Measurements from ENCODE around the gene HDAC3. TPM values are rescaled to one million over a fixed set of nuclear protein-coding genes. Genes with fewer than 3 reads are reported as not detected.

The HDAC3 gene
- total RNA-seq, 4 donors from 2014 or later: 31.2 to 55.6 (median 47.9) TPM

DNA sequence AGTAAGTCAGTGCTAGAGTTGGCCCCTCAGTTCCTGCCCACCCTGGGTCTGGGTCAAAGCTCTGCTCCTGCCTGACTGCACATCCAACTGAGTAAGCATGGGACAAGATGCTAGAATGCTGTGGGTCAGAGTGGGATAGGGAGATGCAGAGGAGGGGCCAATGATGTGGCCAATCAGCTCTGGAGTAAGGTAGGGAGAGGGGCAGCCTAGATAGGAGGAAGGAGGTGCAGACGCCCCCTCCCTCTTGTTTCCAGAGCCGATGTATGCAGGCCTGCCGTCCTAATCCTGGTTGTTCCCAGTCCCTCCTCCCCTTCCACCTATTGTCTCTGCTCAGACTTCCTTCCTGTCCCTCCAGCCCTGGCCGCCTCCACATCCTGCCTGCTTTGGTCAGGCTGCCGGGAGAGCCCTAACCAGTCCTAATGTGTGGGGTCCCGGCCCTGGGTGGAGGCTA lies 44.1 kb upstream of the HDAC3 start:
- Histone ChIP-seq H3K4me3 (no peak overlapping the region), H3K27me3 (no peaks in the 10 kb centered on the region), H3K9me3 (no peaks in the 10 kb centered on the region), H3K36me3 (no peaks in the 10 kb centered on the region), H3K4me1 (peaks cover 0 to 20% (median 0%) of the 10 kb centered on the region in 4 donors), H3K27ac (peak overlapping the region in 3 of 4 donors; percentile 65 to 83 (median 71))
- DNase-seq: no peak
- TF ChIP-seq, protein P1, sequence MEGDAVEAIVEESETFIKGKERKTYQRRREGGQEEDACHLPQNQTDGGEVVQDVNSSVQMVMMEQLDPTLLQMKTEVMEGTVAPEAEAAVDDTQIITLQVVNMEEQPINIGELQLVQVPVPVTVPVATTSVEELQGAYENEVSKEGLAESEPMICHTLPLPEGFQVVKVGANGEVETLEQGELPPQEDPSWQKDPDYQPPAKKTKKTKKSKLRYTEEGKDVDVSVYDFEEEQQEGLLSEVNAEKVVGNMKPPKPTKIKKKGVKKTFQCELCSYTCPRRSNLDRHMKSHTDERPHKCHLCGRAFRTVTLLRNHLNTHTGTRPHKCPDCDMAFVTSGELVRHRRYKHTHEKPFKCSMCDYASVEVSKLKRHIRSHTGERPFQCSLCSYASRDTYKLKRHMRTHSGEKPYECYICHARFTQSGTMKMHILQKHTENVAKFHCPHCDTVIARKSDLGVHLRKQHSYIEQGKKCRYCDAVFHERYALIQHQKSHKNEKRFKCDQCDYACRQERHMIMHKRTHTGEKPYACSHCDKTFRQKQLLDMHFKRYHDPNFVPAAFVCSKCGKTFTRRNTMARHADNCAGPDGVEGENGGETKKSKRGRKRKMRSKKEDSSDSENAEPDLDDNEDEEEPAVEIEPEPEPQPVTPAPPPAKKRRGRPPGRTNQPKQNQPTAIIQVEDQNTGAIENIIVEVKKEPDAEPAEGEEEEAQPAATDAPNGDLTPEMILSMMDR (IDR thresholded peaks at IDR 0.05): no peak
- no peak for TF ChIP-seq POLR2A (IDR thresholded peaks at IDR 0.05)

DNA sequence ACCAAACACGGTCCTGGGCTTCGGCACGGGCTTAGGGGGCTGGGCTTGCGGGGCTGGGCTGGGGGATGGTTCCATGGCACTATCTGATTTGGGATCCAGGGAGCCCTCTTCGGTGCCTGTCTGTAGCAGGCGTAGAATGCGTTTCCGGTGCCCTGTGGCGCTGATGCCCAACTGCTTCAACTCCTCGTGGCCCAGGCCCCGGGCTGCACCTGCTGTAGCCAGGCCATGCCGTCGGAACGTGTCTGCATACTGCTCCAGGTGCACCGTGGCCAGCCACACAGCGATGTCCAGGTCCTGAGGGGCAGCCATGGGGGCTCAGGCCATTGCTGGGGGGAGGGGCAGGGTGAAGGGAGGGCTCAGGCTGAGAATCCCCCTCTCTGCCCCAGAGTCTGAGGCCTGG lies 43.5 kb upstream of the HDAC3 start:
- Histone ChIP-seq H3K36me3 (no peaks in the 10 kb centered on the region), H3K4me1 (peaks cover 0 to 20% (median 0%) of the 10 kb centered on the region in 4 donors), H3K9me3 (no peaks in the 10 kb centered on the region), H3K4me3 (no peak overlapping the region), H3K27me3 (no peaks in the 10 kb centered on the region), H3K27ac (peak overlapping the region in 1 of 4 donors; percentile 17)
- DNase-seq: no peak
- no peak for TF ChIP-seq POLR2A (IDR thresholded peaks at IDR 0.05)
- TF ChIP-seq, protein P1 (IDR thresholded peaks at IDR 0.05): no peak

DNA sequence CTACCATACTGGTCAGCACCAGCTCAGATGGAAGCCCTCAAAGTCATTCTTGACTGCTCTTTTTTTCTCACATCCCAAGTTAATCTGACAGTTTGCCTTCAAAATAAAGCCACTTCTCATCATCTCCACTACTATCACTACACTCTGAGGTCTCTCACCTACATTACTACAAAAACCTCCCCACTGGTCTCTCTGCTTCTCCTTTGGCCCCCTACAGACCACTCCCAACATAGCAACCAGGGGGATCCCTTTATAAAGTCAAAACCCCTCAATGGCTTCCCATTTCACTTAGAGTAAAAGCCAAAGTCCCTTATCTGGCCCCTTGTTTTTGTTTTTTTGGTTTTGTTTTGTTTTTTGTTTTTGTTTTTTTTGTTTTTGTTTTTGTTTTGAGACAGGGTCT lies 40.8 kb upstream of the HDAC3 start:
- Histone ChIP-seq H3K27me3 (no peaks in the 10 kb centered on the region), H3K4me1 (peaks cover 0 to 16% (median 0%) of the 10 kb centered on the region in 4 donors), H3K9me3 (no peaks in the 10 kb centered on the region), H3K36me3 (no peaks in the 10 kb centered on the region), H3K27ac (no peak overlapping the region), H3K4me3 (no peak overlapping the region)
- no peak for TF ChIP-seq POLR2A (IDR thresholded peaks at IDR 0.05)
- TF ChIP-seq, protein P1 (IDR thresholded peaks at IDR 0.05): no peak
- DNase-seq: no peak

DNA sequence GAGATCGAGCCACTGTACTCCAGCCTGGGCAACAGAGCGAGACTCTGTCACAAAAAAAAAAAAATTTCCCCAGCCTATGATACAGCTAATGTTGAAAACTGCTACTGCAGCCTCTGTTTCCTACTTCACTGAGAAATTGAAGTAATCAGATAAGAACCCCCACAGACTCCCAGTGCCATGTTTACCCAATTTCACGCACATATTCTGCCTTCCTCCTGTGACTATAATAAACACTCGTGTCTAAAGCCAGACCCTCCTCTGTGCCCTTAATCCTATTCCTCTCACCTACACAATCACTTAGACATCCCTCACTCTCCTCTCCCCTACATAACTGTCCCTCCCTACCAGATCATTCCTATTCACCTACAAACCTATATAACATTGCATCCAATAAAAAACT lies 39.0 kb upstream of the HDAC3 start:
- Histone ChIP-seq H3K4me1 (no peaks in the 10 kb centered on the region), H3K27me3 (no peaks in the 10 kb centered on the region), H3K4me3 (no peak overlapping the region), H3K27ac (no peak overlapping the region), H3K36me3 (no peaks in the 10 kb centered on the region), H3K9me3 (no peaks in the 10 kb centered on the region)
- DNase-seq: no peak
- TF ChIP-seq, protein P1 (IDR thresholded peaks at IDR 0.05): no peak
- no peak for TF ChIP-seq POLR2A (IDR thresholded peaks at IDR 0.05)

DNA sequence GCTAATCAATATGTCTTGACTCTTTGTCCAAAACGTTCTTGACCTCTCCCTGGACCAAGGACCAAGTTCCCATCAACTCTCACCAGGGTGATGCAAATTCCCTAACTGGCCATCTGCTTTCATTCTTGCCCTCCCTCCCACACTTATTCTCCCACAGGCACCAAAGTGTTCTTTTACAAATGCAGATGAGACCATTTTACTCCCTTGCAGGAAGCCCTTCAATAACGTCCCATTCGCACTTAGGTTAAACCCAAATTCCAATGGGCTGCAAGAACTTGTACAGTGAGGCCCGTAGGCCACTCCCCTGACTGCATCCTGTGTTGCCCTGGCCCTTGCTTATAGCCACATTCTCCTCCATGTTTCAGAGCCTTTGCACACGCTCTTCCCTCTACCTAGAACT lies 38.1 kb upstream of the HDAC3 start:
- no peaks in the 10 kb centered on the region for H3K36me3 ChIP-seq
- H3K27ac ChIP-seq: no peak overlapping the region
- H3K27me3 ChIP-seq: no peaks in the 10 kb centered on the region
- TF ChIP-seq, protein P1 (IDR thresholded peaks at IDR 0.05): no peak
- no peak for TF ChIP-seq POLR2A (IDR thresholded peaks at IDR 0.05)
- H3K9me3 ChIP-seq: no peaks in the 10 kb centered on the region
- H3K4me1 ChIP-seq: no peaks in the 10 kb centered on the region
- no peak for DNase-seq
- H3K4me3 ChIP-seq: no peak overlapping the region
